Measurements from ENCODE around the gene C15orf62.

The C15orf62 gene

DNA sequence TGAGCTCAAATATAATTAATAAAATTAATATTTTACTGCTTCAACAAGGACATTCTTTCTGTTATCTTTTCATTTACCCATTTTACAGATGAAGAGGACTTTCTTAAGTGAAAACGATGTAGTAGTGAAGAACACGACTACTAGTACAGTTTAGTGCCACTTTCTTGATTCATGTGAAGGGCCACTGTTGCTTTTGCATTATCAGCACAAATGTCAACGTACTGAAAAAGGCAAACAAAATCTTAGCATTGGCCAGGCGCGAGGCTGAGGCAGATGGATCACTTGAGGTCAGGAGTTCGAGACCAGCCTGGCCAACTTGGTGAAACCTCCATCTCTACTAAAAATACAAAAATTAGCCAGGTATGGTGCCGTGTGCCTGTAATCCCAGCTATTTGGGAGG is 49.3 kb downstream of the C15orf62 start:
- TF ChIP-seq, protein P1, sequence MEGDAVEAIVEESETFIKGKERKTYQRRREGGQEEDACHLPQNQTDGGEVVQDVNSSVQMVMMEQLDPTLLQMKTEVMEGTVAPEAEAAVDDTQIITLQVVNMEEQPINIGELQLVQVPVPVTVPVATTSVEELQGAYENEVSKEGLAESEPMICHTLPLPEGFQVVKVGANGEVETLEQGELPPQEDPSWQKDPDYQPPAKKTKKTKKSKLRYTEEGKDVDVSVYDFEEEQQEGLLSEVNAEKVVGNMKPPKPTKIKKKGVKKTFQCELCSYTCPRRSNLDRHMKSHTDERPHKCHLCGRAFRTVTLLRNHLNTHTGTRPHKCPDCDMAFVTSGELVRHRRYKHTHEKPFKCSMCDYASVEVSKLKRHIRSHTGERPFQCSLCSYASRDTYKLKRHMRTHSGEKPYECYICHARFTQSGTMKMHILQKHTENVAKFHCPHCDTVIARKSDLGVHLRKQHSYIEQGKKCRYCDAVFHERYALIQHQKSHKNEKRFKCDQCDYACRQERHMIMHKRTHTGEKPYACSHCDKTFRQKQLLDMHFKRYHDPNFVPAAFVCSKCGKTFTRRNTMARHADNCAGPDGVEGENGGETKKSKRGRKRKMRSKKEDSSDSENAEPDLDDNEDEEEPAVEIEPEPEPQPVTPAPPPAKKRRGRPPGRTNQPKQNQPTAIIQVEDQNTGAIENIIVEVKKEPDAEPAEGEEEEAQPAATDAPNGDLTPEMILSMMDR (IDR thresholded peaks at IDR 0.05; ENCODE audit: low read depth, low read length, missing control alignments), result no peak
- no peak for DNase-seq (ENCODE audit: extremely low read depth, low read depth)
- H3K4me3 ChIP-seq (replicated peaks; ENCODE audit: low read depth, low read length), result no peak overlapping the region

DNA sequence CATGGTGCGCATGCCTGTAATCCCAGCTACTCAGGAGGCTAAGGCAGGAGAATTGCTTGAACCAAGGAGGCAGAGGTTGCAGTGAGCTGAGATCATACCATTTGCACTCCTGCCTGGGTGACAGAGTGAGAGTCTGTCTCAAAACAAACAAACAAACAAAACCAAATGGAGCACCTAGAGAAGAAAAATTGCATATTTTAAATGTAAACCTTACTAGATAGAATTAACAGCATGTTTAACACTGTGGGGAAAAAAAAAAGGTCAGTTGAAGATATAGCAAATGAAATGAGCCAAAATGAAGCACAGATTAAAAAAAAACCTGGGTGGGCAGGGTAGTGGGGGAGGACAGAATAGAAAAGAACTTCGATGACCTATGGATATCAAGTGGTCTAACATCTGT is 51.4 kb downstream of the C15orf62 start:
- DNase-seq (ENCODE audit: extremely low read depth, low read depth), result no peak
- TF ChIP-seq, protein P1 (IDR thresholded peaks at IDR 0.05; ENCODE audit: low read depth, low read length, missing control alignments), result no peak
- no peak overlapping the region for H3K4me3 ChIP-seq (replicated peaks; ENCODE audit: low read depth, low read length)
